Measurements from ENCODE around the gene TRPM5.

DNA sequence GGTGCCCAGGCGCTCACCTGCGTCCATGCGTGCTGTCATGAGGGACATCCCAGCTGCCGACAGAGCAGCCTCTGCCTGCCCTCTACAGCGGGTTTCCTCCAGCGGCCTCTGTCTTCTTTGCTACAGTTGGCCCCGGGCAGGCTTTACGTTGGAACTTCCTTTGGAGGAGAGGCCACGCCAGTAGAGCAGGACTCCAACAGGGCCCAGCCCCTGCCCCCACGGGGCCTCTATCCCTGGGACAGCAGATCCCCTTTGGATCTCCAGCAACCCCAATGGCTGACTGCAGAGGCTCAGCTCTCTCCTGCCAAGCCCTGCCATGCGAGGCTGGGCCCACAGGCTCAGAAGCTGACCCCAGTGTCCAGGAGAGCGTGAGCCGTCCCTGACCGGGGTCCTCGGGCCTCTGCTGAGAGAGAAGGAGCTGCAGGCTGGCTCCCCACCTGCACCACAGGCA is 12.1 kb downstream of the TRPM5 start:
- TF ChIP-seq CTCF (IDR thresholded peaks at IDR 0.05) (no peak), POLR2AphosphoS5 (IDR thresholded peaks at IDR 0.05) (no peak), POLR2A (IDR thresholded peaks at IDR 0.05) (no peak), EP300 (IDR thresholded peaks at IDR 0.05) (no peak)

All from sigmoid colon (tissue), 4 donors.